Esophagus muscularis mucosa (tissue), 4 donors: ENCODE measurements around the gene DTX1.

Experiments used
- CTCF ChIP-seq, 3 experiments: fragments of 200-600 bp in 2 of 3; fragments of 450-650 bp in 1 of 3; sonication (generic) in 2 of 3; IDR thresholded peaks; one replicate each; pipeline ENCODE4 v1.5.1; 2017 to 2019; ENCODE audit warnings: antibody characterized with exemption in 3 of 3, mild to moderate bottlenecking in 2 of 3, moderate library complexity in 1 of 3
- EP300 ChIP-seq: sonication (generic); formaldehyde crosslinking; IDR thresholded peaks from one replicate; pipeline ENCODE4 v1.6.1; 2017; ENCODE audit warnings: antibody characterized with exemption
- POLR2A ChIP-seq: fragments of 450-650 bp; IDR thresholded peaks from one replicate; pipeline ENCODE4 v1.6.1; 2017; ENCODE audit warnings: antibody characterized with exemption, moderate library complexity, mild to moderate bottlenecking, low read depth

GRCh38 chr12:113099364-113099763, 42.8 kb downstream of the DTX1 start:
- TF ChIP-seq CTCF (IDR thresholded peaks at IDR 0.05), result no peak
- no peak for TF ChIP-seq EP300
- no peak for TF ChIP-seq POLR2A
